K562 (cell line): ENCODE data around the gene DNASE2. TPM values are rescaled to one million over a fixed set of nuclear protein-coding genes. Genes with fewer than 3 reads are reported as not detected.

Experiments
- BCOR ChIP-seq: fragments of 450-650 bp; IDR thresholded peaks from 2 replicates; pipeline ENCODE4 v1.6.1; 2016
- CUX1 ChIP-seq: fragments of 200-800 bp; sonication (Bioruptor generic); IDR thresholded peaks from 2 replicates; pipeline ENCODE4 v1.6.1; 2016; ENCODE audit warnings: missing genetic modification characterization, missing compliant biosample characterization
- E4F1 ChIP-seq: fragments of 250-450 bp; sonication (Bioruptor Pico); IDR thresholded peaks from 2 replicates; pipeline ENCODE4 v1.5.0; 2021; ENCODE audit warnings: mild to moderate bottlenecking, borderline replicate concordance
- JUN ChIP-seq, 2 experiments: sonication (generic) in 1 of 2; formaldehyde crosslinking in 1 of 2; IDR thresholded peaks; 2 replicates each; pipeline versions ENCODE4 v1.6.1 to v1.8.0; 2012 to 2022; ENCODE audit warnings: borderline replicate concordance in 2 of 2, mild to moderate bottlenecking in 2 of 2, improper control_type of control experiment in 1 of 2, low read depth in 1 of 2, low read length in 1 of 2, missing genetic modification reagents in 1 of 2
- KLF6 ChIP-seq: fragments of 250-450 bp; sonication (Bioruptor Pico); IDR thresholded peaks from 2 replicates; pipeline ENCODE4 v1.4.0; 2020; ENCODE audit warnings: mild to moderate bottlenecking, moderate library complexity, borderline replicate concordance
- PPARD ChIP-seq: fragments of 250-450 bp; sonication (Bioruptor Pico); IDR thresholded peaks from 2 replicates; pipeline ENCODE4 v1.8.0; 2022; ENCODE audit warnings: inconsistent platforms, mild to moderate bottlenecking, moderate library complexity
- RFX5 ChIP-seq: IDR thresholded peaks from 2 replicates; pipeline ENCODE4 v1.6.1; 2011; ENCODE audit warnings: low read depth, mild to moderate bottlenecking, improper control_type of control experiment, low read length
- SIX5 ChIP-seq, 2 experiments: IDR thresholded peaks; 2 replicates each; pipeline ENCODE4 v1.6.1; 2011; ENCODE audit warnings: low read length in 2 of 2, borderline replicate concordance in 1 of 2, low read depth in 1 of 2, mild to moderate bottlenecking in 1 of 2, moderate library complexity in 1 of 2; ENCODE audit not compliant: insufficient read depth in 1 of 2
- SRF ChIP-seq, 2 experiments: fragments of 250-450, 450-650 bp in 1 of 2; sonication (Bioruptor Pico) in 1 of 2; sonication (generic) in 1 of 2; formaldehyde crosslinking; IDR thresholded peaks; 2 replicates each; pipeline versions ENCODE4 v1.5.0 to v1.5.1; 2020 to 2022; ENCODE audit warnings: mild to moderate bottlenecking in 1 of 2, missing genetic modification reagents in 1 of 2
- TAL1 ChIP-seq: fragments of 450-650 bp; IDR thresholded peaks from 2 replicates; pipeline ENCODE4 v1.6.1; 2016; ENCODE audit warnings: mild to moderate bottlenecking
- ZNF354B ChIP-seq: fragments of 250-450 bp; sonication (Bioruptor Pico); IDR thresholded peaks from 2 replicates; pipeline ENCODE4 v1.4.0; 2020
- polyA plus RNA-seq, 8 experiments: library from polyadenylated mRNA; depleted of rRNA in 4 of 8; stranded (reverse) in 5 of 8; unstranded in 3 of 8; fragments of >200 nt; fragmentation: Nextera tagmentation in 2 of 8; fragmentation: Illumina TruSeq in 1 of 8; extraction: Ambion mirVana in 2 of 8; extraction: Trizol in 1 of 8; gene quantifications; 2 replicates each; pipeline versions ENCODE4 v1.2.1 to v1.2.3, GENCODE V29; 2011 to 2014; ENCODE audit warnings: inconsistent platforms in 1 of 8, missing spikeins in 1 of 8
- total RNA-seq, 7 experiments: library from RNA; depleted of rRNA in 6 of 7; stranded (reverse); fragments of >200 nt in 6 of 7; fragmentation: Illumina TruSeq in 2 of 7; extraction: Trizol in 2 of 7; gene quantifications; 2 replicates each; pipeline versions ENCODE4 v1.2.1 to v1.2.3, GENCODE V29; 2011 to 2021; ENCODE audit warnings: low replicate concordance in 1 of 7
- TF ChIP-seq, protein P1 (sequence below): fragments of 450-650 bp; IDR thresholded peaks from 2 replicates; pipeline ENCODE4 v1.7.1; 2018; ENCODE audit warnings: mild to moderate bottlenecking, low read depth; ENCODE audit not compliant: partially characterized antibody
- TF ChIP-seq, protein P2 (sequence below): sonication (generic); formaldehyde crosslinking; IDR thresholded peaks from 2 replicates; pipeline ENCODE4 v1.8.0; 2022; ENCODE audit warnings: mild to moderate bottlenecking, missing genetic modification reagents
- TF ChIP-seq, protein P3 (sequence below): fragments of 450-650 bp; IDR thresholded peaks from 2 replicates; pipeline ENCODE4 v1.6.1; 2016; ENCODE audit warnings: low read depth, mild to moderate bottlenecking, moderate library complexity

DNASE2 gene
- total and polyA plus RNA-seq, 9 of the 15 experiments (the other 6 are each of a cell fraction or from before 2014, with no cell fraction given): 4.4 to 27.0 (median 20.2) TPM

DNA sequence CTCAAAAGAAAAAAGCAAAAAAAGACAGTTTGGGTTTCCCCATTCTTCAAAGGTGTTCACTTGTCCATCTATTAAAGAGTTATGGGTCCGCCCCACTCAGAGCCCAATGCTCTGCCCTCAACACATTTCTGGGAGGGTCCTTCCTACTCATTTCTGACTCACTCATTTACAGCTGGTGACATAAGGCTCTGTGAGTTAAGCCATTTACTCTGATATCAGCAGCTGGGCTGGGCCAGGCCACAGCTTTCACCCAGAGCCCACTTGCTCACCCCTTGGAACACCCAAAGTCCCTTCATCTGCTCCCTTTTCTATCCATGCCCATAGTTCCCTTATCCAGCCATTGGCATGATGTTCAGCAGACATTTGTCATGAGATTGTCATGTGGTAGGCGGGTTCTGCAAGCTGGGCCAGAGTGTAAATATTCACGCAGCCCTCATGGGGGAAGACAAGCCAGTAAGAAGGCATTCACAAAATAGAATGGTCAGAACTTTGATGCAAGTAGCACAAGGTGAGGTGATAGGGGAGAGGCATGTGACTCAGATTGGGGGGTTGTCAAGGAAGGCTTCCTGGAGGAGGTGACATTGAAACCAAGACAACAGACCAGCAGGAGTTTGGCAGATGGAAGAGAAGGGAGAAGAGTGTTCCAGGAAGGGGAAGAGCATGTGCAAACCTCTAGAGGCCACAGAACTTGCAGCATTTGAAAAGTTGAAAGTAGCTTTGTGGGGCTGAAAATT lies 37.1 kb downstream of the DNASE2 start (continued):
- TF ChIP-seq CUX1 (CRISPR knock-in tag) (no peak), E4F1 (no peak), SIX5 (IDR thresholded peaks at IDR 0.05; ENCODE audit: borderline replicate concordance in 1 of 2, insufficient read depth in 1 of 2, low read depth in 1 of 2, low read length in 2 of 2) (no peak), TAL1 (no peak), JUN (IDR thresholded peaks at IDR 0.05; ENCODE audit: borderline replicate concordance, low read depth, low read length) (0 out of 2 replicates have a peak, but pooled peaks have one; percentile 27), JUN (CRISPR knock-in tag; IDR thresholded peaks at IDR 0.05; ENCODE audit: borderline replicate concordance) (no peak), RFX5 (no peak), SRF (CRISPR knock-in tag; IDR thresholded peaks at IDR 0.05) (no peak), KLF6 (CRISPR knock-in tag) (no peak), PPARD (CRISPR knock-in tag) (no peak), ZNF354B (CRISPR knock-in tag) (no peak), BCOR (peak; percentile 89)
- TF ChIP-seq, protein P1, sequence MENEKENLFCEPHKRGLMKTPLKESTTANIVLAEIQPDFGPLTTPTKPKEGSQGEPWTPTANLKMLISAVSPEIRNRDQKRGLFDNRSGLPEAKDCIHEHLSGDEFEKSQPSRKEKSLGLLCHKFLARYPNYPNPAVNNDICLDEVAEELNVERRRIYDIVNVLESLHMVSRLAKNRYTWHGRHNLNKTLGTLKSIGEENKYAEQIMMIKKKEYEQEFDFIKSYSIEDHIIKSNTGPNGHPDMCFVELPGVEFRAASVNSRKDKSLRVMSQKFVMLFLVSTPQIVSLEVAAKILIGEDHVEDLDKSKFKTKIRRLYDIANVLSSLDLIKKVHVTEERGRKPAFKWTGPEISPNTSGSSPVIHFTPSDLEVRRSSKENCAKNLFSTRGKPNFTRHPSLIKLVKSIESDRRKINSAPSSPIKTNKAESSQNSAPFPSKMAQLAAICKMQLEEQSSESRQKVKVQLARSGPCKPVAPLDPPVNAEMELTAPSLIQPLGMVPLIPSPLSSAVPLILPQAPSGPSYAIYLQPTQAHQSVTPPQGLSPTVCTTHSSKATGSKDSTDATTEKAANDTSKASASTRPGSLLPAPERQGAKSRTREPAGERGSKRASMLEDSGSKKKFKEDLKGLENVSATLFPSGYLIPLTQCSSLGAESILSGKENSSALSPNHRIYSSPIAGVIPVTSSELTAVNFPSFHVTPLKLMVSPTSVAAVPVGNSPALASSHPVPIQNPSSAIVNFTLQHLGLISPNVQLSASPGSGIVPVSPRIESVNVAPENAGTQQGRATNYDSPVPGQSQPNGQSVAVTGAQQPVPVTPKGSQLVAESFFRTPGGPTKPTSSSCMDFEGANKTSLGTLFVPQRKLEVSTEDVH: no peak
- TF ChIP-seq, protein P2, sequence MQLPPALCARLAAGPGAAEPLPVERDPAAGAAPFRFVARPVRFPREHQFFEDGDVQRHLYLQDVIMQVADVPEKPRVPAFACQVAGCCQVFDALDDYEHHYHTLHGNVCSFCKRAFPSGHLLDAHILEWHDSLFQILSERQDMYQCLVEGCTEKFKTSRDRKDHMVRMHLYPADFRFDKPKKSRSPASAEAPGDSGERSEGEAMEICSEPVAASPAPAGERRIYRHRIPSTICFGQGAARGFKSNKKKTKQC (CRISPR knock-in tag): no peak
- TF ChIP-seq, protein P3, sequence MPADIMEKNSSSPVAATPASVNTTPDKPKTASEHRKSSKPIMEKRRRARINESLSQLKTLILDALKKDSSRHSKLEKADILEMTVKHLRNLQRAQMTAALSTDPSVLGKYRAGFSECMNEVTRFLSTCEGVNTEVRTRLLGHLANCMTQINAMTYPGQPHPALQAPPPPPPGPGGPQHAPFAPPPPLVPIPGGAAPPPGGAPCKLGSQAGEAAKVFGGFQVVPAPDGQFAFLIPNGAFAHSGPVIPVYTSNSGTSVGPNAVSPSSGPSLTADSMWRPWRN: no peak
